ENCODE measurements around the gene ZYG11B. TPM values are rescaled to one million over a fixed set of nuclear protein-coding genes. Genes with fewer than 3 reads are reported as not detected.

ZYG11B gene
- total RNA-seq, 1 experiment from 2014 or later: 16.2 TPM

DNA sequence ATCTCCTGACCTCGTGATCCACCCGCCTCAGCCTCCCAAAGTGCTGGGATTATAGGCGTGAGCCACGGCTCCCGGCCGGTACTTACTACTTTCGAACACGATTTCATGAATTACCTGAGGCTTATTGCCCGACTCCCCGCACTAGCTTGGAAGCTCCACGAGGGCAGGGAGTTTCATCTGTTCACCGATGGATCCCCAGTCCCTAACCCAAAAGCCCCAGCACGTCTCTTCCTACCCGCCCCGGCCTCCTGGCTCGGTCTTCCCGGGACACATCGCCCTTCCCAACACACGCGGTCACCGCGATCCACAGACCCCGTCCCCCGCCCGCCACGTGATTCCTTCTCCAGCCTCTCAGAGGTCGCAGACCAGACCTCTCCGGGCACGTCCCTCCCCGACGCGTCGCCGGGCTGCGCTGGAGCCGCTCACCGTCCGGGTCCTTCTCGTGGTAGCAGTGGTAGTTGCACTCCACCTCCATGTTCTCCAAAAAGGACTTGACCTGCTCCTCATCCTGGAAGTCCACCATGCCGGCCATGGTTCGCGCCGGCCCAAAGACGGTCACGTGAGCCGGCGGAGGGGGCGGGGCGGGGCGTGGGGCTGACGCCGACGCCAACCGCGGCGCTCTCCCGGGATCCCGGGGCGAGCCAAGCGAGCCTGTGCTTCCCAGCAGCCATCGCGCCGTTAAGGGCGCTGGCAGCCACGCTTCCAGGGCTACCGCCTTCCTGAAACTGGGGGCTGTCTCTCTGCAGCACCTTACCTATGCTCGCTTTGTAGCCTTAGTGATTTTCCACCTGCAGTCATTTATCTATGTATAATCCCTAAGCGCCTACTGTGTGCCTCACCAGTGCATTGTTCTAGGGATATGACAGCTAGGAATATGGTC, 28.2 kb upstream of the ZYG11B start, which contains the start of gene COA7:
Gene COA7, minus strand, starts transcription at position 553 of the 880 bp plus-strand sequence. Its CDS starts 21 bp downstream, at position 532.
- H3K27me3 Mint-ChIP-seq (ENCODE audit: insufficient read depth, unreplicated experiment): no peaks in the 10 kb centered on the region
- peaks cover 43% of the 10 kb centered on the region for H3K36me3 Mint-ChIP-seq (ENCODE audit: insufficient read depth, unreplicated experiment)
- TF ChIP-seq, protein P1, sequence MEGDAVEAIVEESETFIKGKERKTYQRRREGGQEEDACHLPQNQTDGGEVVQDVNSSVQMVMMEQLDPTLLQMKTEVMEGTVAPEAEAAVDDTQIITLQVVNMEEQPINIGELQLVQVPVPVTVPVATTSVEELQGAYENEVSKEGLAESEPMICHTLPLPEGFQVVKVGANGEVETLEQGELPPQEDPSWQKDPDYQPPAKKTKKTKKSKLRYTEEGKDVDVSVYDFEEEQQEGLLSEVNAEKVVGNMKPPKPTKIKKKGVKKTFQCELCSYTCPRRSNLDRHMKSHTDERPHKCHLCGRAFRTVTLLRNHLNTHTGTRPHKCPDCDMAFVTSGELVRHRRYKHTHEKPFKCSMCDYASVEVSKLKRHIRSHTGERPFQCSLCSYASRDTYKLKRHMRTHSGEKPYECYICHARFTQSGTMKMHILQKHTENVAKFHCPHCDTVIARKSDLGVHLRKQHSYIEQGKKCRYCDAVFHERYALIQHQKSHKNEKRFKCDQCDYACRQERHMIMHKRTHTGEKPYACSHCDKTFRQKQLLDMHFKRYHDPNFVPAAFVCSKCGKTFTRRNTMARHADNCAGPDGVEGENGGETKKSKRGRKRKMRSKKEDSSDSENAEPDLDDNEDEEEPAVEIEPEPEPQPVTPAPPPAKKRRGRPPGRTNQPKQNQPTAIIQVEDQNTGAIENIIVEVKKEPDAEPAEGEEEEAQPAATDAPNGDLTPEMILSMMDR (IDR thresholded peaks at IDR 0.05; ENCODE audit: unreplicated experiment): no peak
- H3K9me3 Mint-ChIP-seq (ENCODE audit: unreplicated experiment): no peaks in the 10 kb centered on the region
- POLR2A ChIA-PET: interaction anchor here (0.7 to 3.5 kb wide), 18 partner anchors 11 to 484 kb away, joined by 3 to 15 read pairs (median 5); partner anchors contain the start of genes ECHDC2, TUT4 and ZYG11B
- BruUV-seq (replicated peaks): no TSS peak
- DNase-seq (ENCODE audit: unreplicated experiment): peak; percentile 87
- peak within 1 kb of the TSS; percentile 93 for H3K4me3 Mint-ChIP-seq (ENCODE audit: unreplicated experiment)
- intact Hi-C loops (cut with micrococcal nuclease): no loop called here
- H3K4me1 Mint-ChIP-seq (ENCODE audit: insufficient read depth, unreplicated experiment): peaks cover 18% of the 10 kb centered on the region
- H3K27ac Mint-ChIP-seq (ENCODE audit: low read depth, unreplicated experiment): peak within 1 kb of the TSS; percentile 91
- CTCF ChIA-PET: interaction anchor here (0.7 to 2.4 kb wide), 4 partner anchors 12 to 305 kb away, joined by 3 to 8 read pairs (median 4); no protein-coding TSS in a partner anchor

DNA sequence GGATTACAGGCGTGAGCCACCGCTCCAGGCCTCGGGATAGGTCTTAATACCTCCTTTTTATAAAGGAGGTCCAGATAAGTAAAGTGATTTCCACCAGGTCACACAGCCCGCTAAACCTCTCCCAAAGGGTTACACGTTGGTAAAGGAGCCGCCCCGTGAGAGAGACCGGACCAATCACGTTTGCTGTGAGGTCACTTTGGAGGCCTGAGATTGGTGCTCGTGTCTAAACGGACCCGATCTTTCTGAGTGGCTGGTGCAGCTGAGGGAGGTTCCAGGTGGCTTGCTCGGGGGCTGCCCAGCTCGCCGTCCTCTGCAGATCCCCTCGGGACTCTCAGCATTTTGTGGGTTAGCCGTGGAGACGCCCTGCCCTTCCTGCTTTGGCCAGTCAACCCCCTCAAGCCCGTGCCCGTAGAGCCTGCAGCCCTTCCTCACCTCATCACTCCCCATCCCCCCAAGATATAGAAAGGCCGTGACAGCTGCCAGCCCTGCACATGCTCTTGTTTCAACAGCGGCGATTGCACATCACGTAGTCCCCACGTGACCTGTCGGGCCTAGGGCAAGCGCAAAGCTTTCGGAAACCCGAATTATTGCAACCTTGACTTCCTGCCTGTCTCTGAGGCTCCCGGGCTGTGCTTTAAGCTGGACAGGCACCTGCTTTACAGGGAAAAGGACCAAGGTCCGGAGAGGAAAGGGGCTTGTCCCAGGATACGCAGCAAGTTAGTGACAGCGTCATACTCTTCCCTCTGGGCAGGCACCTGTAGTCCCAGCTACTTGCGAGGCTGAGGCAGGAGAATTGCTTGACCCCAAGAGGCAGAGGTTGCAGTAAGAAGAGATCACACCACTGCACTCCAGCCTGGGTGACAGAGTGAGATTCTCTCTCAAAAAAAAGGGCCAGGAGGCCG, 23.1 kb upstream of the ZYG11B start:
- Mint-ChIP-seq H3K4me1 (ENCODE audit: insufficient read depth, unreplicated experiment) (peaks cover 26% of the 10 kb centered on the region), H3K4me3 (ENCODE audit: unreplicated experiment) (peak overlapping the region; percentile 89), H3K27me3 (ENCODE audit: insufficient read depth, unreplicated experiment) (no peaks in the 10 kb centered on the region), H3K27ac (ENCODE audit: low read depth, unreplicated experiment) (peak overlapping the region; percentile 93), H3K36me3 (ENCODE audit: insufficient read depth, unreplicated experiment) (peaks cover 6% of the 10 kb centered on the region), H3K9me3 (ENCODE audit: unreplicated experiment) (no peaks in the 10 kb centered on the region)
- CTCF ChIA-PET: interaction anchor here (0.6 to 1.3 kb wide), 7 partner anchors 23 to 407 kb away, joined by 3 to 7 read pairs (median 4); partner anchors contain the start of gene ZYG11B
- peak; percentile 97 for DNase-seq (ENCODE audit: unreplicated experiment)
- intact Hi-C loops (cut with micrococcal nuclease): no loop called here
- TF ChIP-seq, protein P1 (IDR thresholded peaks at IDR 0.05; ENCODE audit: unreplicated experiment): no peak
- POLR2A ChIA-PET: interaction anchor here (0.5 to 1.6 kb wide), 13 partner anchors 20 to 646 kb away, joined by 3 to 22 read pairs (median 3); partner anchors contain the start of gene ZYG11B
- BruUV-seq (replicated peaks): TSS peak; percentile 75

DNA sequence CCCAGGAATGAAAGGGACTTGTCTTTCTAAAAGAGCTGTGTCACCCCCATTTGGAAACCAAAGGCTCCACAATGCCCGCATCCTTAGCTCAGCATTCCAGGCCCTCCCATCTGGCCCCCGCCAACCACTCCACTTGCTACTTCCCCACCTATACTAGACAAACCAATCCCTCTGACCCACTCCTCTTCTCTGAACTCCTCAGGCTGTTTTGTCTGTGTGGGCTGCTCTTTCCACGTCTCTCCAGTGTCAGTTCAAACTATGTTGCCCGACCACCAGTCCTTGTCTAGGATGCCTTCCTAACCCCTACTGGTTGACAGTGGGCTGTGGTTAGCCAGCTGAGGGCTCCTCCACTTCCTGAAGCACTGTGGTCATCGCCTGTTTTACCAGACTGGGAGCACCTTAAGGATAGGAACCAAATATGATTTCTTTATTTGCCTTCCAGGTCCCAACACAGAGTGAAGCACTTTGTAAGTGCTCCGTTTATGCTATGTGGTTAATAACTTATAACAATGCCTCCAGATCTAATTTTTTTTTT, 20.1 kb upstream of the ZYG11B start:
- H3K36me3 Mint-ChIP-seq (ENCODE audit: insufficient read depth, unreplicated experiment): peaks cover 6% of the 10 kb centered on the region
- intact Hi-C loops (cut with micrococcal nuclease): no loop called here
- no peak for DNase-seq (ENCODE audit: unreplicated experiment)
- no peaks in the 10 kb centered on the region for H3K27me3 Mint-ChIP-seq (ENCODE audit: insufficient read depth, unreplicated experiment)
- TF ChIP-seq, protein P1 (IDR thresholded peaks at IDR 0.05; ENCODE audit: unreplicated experiment): no peak
- no peaks in the 10 kb centered on the region for H3K9me3 Mint-ChIP-seq (ENCODE audit: unreplicated experiment)
- H3K4me1 Mint-ChIP-seq (ENCODE audit: insufficient read depth, unreplicated experiment): peaks cover 21% of the 10 kb centered on the region
- BruUV-seq (replicated peaks): no TSS peak
- ChIA-PET CTCF (no interaction called here), POLR2A (interaction anchor here (0.7 to 1.2 kb wide), 2 partner anchors 9 to 212 kb away, joined by 3 read pairs; no protein-coding TSS in a partner anchor)
- no peak overlapping the region for H3K4me3 Mint-ChIP-seq (ENCODE audit: unreplicated experiment)
- H3K27ac Mint-ChIP-seq (ENCODE audit: low read depth, unreplicated experiment): no peak overlapping the region
